Bronchial epithelial cell (primary cell): Measurements from ENCODE around the gene WDR86. TPM values are rescaled to one million over a fixed set of nuclear protein-coding genes. Genes with fewer than 3 reads are reported as not detected.

Experiments used
- DNase-seq: peaks from one replicate; pipeline ENCODE4 v3.0.0-alpha.2; 2010; ENCODE audit warnings: low read depth
- FAIRE-seq: peaks from 2 replicates; lab custom pipeline; 2011; peaks lifted over from hg19 to GRCh38; lab: Jason Lieb, UNC
- H3K27me3 ChIP-seq: 2 replicates; pipeline ENCODE4 v1.5.1; 2011; ENCODE audit warnings: low read length; ENCODE audit not compliant: control insufficient read depth, insufficient read depth
- H3K36me3 ChIP-seq: 2 replicates; pipeline ENCODE4 v1.5.1; 2011; ENCODE audit warnings: low read length; ENCODE audit not compliant: control insufficient read depth, insufficient read depth
- H3K4me3 ChIP-seq: 2 replicates; pipeline ENCODE4 v1.5.1; 2011; ENCODE audit warnings: mild to moderate bottlenecking, low read depth, low read length, control low read depth
- CTCF ChIP-seq: IDR thresholded peaks from 2 replicates; pipeline ENCODE4 v1.5.1; 2011; ENCODE audit warnings: mild to moderate bottlenecking, moderate library complexity, low read length, control low read depth, inconsistent platforms; ENCODE audit not compliant: insufficient read depth, severe bottlenecking
- total RNA-seq: library from RNA; depleted of rRNA; stranded (reverse); fragments of >200 nt; gene quantifications from 2 replicates; pipeline ENCODE4 v1.2.1, GENCODE V29; 2014

The WDR86 gene
- total RNA-seq, 1 donor from 2014 or later: 0.79 TPM

GRCh38 chr7:151426904-151427704 is 17.3 kb upstream of the WDR86 start:
- no peak for TF ChIP-seq CTCF
- no peak for FAIRE-seq
- no peak for DNase-seq
- no peaks in the 10 kb centered on the region for H3K36me3 ChIP-seq
- H3K27me3 ChIP-seq: peaks cover 2% of the 10 kb centered on the region
- H3K4me3 ChIP-seq: no peak overlapping the region

- no peak for FAIRE-seq
- no peak for TF ChIP-seq CTCF
- no peak for DNase-seq
- no peak overlapping the region for H3K4me3 ChIP-seq
- no peaks in the 10 kb centered on the region for H3K36me3 ChIP-seq
- peaks cover 2% of the 10 kb centered on the region for H3K27me3 ChIP-seq
These were observed 16.6 kb upstream of the WDR86 start for GRCh38 chr7:151426441-151426903.

- H3K27me3 ChIP-seq: peaks cover 2% of the 10 kb centered on the region
- FAIRE-seq (no peak), DNase-seq (peak; percentile 41)
- TF ChIP-seq CTCF: no peak
- no peak overlapping the region for H3K4me3 ChIP-seq
- no peaks in the 10 kb centered on the region for H3K36me3 ChIP-seq
These were observed 16.0 kb upstream of the WDR86 start for GRCh38 chr7:151425670-151426440.

- H3K4me3 ChIP-seq: no peak overlapping the region
- no peaks in the 10 kb centered on the region for H3K36me3 ChIP-seq
- FAIRE-seq (no peak), DNase-seq (no peak)
- TF ChIP-seq CTCF: no peak
- H3K27me3 ChIP-seq: peaks cover 3% of the 10 kb centered on the region
These were observed 15.0 kb upstream of the WDR86 start for GRCh38 chr7:151424799-151425198.

GRCh38 chr7:151423936-151424335 is 14.1 kb upstream of the WDR86 start:
- no peak for TF ChIP-seq CTCF
- Histone ChIP-seq H3K27me3 (peaks cover 3% of the 10 kb centered on the region), H3K4me3 (no peak overlapping the region), H3K36me3 (no peaks in the 10 kb centered on the region)
- DNase-seq: no peak
- no peak for FAIRE-seq
